Subcutaneous abdominal adipose tissue (tissue), 5 donors: ENCODE results near the gene ELP5.

Experiments
- H3K27ac ChIP-seq: one replicate; pipeline ENCODE4 v1.7.0; 2013; ENCODE audit warnings: low read depth, mild to moderate bottlenecking, inconsistent platforms, low read length, moderate library complexity
- H3K27me3 ChIP-seq, 5 donors: one replicate each; pipeline ENCODE4 v1.7.0; 2013; ENCODE audit warnings: low read length in 5 of 5, inconsistent platforms in 1 of 5; ENCODE audit not compliant: control insufficient read depth in 5 of 5, insufficient read depth in 4 of 5
- H3K36me3 ChIP-seq, 5 donors: one replicate each; pipeline ENCODE4 v1.7.0; 2013; ENCODE audit warnings: low read length in 5 of 5; ENCODE audit not compliant: control insufficient read depth in 5 of 5, insufficient read depth in 5 of 5
- H3K4me1 ChIP-seq, 5 donors: one replicate each; pipeline ENCODE4 v1.7.0; 2013; ENCODE audit warnings: low read length in 5 of 5, mild to moderate bottlenecking in 3 of 5, moderate library complexity in 1 of 5; ENCODE audit not compliant: control insufficient read depth in 5 of 5, insufficient read depth in 5 of 5
- H3K4me3 ChIP-seq, 5 donors: one replicate each; pipeline ENCODE4 v1.7.0; 2013; ENCODE audit warnings: low read length in 5 of 5, low read depth in 1 of 5
- H3K9ac ChIP-seq, 5 donors: one replicate each; pipeline ENCODE4 v1.7.0; 2013; ENCODE audit warnings: low read length in 5 of 5, mild to moderate bottlenecking in 4 of 5, moderate library complexity in 3 of 5
- H3K9me3 ChIP-seq, 5 donors: one replicate each; pipeline ENCODE4 v1.7.0; 2013; ENCODE audit warnings: low read length in 5 of 5; ENCODE audit not compliant: control insufficient read depth in 5 of 5
- donor health status: healthy.
- donor health status: healthy.
- donor health status: healthy.
- donor health status: healthy.
- donor health status: healthy.

ELP5 gene

GRCh38 chr17:7224110-7224509, 27.9 kb upstream of the ELP5 start:
- H3K4me3 ChIP-seq, result no peak overlapping the region
- peaks cover 12 to 53% (median 42%) of the 10 kb centered on the region in 5 donors for H3K4me1 ChIP-seq
- H3K9me3 ChIP-seq, result no peaks in the 10 kb centered on the region
- peaks cover 0 to 4% (median 0%) of the 10 kb centered on the region in 5 donors for H3K27me3 ChIP-seq
- H3K27ac ChIP-seq, result no peak overlapping the region
- H3K9ac ChIP-seq, result no peak overlapping the region
- peaks cover 3 to 80% (median 78%) of the 10 kb centered on the region in 5 donors for H3K36me3 ChIP-seq

DNA sequence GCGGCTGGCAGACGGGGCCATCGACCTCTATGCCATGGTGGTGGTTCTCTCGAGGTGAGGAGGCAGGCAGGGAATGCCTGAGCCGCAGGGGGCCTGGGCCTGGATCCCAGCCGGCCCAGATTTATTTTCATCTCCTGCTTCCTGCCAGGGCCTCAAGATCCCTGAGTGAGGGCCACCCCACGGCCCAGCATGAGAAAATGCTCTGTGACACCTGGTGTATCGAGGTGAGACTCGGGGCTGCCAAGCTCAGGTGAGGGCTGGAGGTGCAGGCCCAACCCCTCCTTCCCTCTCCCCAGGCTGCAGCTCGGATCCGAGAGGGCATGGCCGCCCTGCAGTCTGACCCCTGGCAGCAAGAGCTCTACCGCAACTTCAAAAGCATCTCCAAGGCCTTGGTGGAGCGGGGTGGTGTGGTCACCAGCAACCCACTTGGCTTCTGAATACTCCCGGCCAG, 27.3 kb upstream of the ELP5 start:
- no peaks in the 10 kb centered on the region for H3K9me3 ChIP-seq
- H3K27ac ChIP-seq, result no peak overlapping the region
- no peak overlapping the region for H3K4me3 ChIP-seq
- no peak overlapping the region for H3K9ac ChIP-seq
- peaks cover 0 to 4% (median 0%) of the 10 kb centered on the region in 5 donors for H3K27me3 ChIP-seq
- H3K4me1 ChIP-seq, result peaks cover 12 to 48% (median 37%) of the 10 kb centered on the region in 5 donors
- peaks cover 3 to 86% (median 84%) of the 10 kb centered on the region in 5 donors for H3K36me3 ChIP-seq

DNA sequence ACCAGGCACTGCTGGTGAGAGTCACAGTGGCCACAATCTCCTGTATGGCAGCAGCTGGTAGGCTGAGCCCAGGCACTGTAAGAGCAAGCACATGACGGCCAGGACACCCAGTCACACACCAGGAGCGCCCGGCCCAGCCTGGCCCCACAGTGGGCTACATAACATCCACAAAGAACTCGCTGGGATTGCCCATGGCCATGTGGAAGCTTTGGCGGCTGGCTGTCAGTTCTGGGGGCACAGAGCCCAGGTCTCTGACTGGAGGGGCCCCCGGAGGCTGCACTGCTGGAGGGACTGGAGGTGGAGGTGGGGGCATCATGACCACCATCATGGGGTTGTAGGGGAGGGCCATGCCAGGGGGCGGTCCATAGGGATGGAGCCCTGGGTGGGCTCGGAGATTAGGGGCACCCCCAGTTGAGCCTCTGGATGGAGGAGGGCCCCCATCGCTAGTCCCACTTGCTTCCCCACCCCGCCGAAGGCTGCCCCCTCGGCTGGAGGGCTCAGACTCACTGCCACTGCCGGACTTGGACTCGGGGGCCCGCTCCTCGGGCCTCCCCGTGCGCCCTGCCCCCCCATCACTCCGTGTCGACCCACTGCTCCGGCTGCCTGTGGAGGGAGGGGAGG, 26.2 kb upstream of the ELP5 start:
- Histone ChIP-seq H3K4me3 (no peak overlapping the region), H3K36me3 (peaks cover 3 to 96% (median 94%) of the 10 kb centered on the region in 5 donors), H3K9me3 (no peaks in the 10 kb centered on the region), H3K27ac (no peak overlapping the region), H3K27me3 (no peaks in the 10 kb centered on the region), H3K4me1 (peaks cover 5 to 40% (median 29%) of the 10 kb centered on the region in 5 donors), H3K9ac (no peak overlapping the region)

DNA sequence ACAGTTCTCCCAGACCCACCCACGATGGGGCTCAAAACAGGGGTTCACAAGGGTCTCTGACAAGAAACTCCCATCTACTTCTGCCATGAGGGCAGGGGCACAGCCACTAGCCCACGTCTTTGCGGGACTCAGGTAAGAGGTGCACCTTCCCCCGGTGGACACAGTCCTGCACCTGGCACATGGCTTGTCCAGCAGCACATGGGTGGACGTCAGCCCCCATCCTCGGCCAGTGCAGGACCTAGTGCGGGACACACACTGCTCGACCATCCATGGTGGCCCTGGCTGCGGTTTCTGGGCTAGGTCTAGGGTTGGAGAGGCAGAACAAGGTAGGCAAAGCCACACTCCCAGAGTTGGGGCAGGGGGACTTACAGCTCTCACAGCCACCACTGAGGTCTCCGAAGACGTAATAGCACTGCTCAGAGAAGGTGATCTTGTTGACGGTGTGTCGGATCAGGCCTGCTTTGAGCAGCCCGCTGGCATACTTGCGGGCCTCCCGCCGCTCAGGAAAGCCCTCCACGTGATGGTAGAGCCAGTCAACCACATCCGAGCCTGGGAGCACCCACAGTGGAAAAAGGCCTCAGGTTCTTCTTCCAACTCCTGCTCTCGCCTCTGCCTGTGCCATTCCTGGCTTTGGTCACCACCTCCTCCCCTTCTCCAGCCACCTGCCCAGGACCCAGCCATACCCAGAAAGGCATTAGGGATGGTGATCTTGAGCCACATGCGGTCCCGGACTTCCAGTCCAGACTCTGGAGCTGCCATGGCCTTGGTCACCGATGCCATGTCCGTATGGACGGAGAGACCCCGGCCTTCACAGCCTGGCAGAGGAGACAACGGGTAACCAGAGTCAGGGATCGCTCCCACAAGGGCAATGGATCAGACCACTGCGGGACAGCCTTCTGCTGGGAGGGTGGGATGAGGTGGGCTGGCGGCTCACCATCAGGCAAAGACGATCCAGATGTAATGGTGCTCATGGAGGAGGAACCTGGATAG, 25.0 kb upstream of the ELP5 start:
- H3K4me3 ChIP-seq, result no peak overlapping the region
- H3K9me3 ChIP-seq, result no peaks in the 10 kb centered on the region
- H3K4me1 ChIP-seq, result peaks cover 0 to 33% (median 20%) of the 10 kb centered on the region in 5 donors
- H3K9ac ChIP-seq, result no peak overlapping the region
- no peak overlapping the region for H3K27ac ChIP-seq
- peaks cover 3 to 86% (median 84%) of the 10 kb centered on the region in 5 donors for H3K36me3 ChIP-seq
- no peaks in the 10 kb centered on the region for H3K27me3 ChIP-seq

GRCh38 chr17:7228920-7229319, 23.1 kb upstream of the ELP5 start:
- no peak overlapping the region for H3K4me3 ChIP-seq
- H3K27ac ChIP-seq, result no peak overlapping the region
- no peaks in the 10 kb centered on the region for H3K27me3 ChIP-seq
- no peaks in the 10 kb centered on the region for H3K9me3 ChIP-seq
- peaks cover 3 to 67% (median 65%) of the 10 kb centered on the region in 5 donors for H3K36me3 ChIP-seq
- peaks cover 2 to 34% (median 30%) of the 10 kb centered on the region in 5 donors for H3K4me1 ChIP-seq
- no peak overlapping the region for H3K9ac ChIP-seq

- peaks cover 2 to 30% (median 29%) of the 10 kb centered on the region in 5 donors for H3K4me1 ChIP-seq
- no peak overlapping the region for H3K4me3 ChIP-seq
- H3K27me3 ChIP-seq, result no peaks in the 10 kb centered on the region
- H3K27ac ChIP-seq, result no peak overlapping the region
- H3K9ac ChIP-seq, result no peak overlapping the region
- H3K36me3 ChIP-seq, result peaks cover 3 to 62% (median 60%) of the 10 kb centered on the region in 5 donors
- H3K9me3 ChIP-seq, result no peaks in the 10 kb centered on the region
Observed at GRCh38 chr17:7229504-7229903, 22.5 kb upstream of the ELP5 start.

DNA sequence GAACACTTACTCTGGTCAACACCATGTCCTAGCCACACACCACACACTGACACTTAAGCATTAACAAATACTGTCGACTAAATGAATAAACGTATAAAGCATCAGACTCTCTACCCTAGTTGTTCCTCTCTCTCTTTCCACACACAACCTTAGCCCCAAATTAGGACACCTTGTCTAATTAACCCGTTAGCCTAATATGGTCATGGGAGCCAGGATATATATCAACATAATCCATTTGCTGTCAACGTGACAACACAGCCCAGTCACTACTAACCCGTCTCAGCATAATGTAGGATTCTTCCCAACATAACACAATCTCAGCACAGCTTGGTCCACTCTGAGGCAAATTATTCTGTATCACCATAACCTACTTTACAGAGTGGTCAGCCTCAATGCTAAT, 19.9 kb upstream of the ELP5 start:
- no peaks in the 10 kb centered on the region for H3K27me3 ChIP-seq
- H3K4me3 ChIP-seq, result peak overlapping the region in 1 of 5 donors; percentile 46
- no peaks in the 10 kb centered on the region for H3K9me3 ChIP-seq
- H3K36me3 ChIP-seq, result peaks cover 3 to 54% (median 49%) of the 10 kb centered on the region in 5 donors
- H3K4me1 ChIP-seq, result peaks cover 2 to 42% (median 37%) of the 10 kb centered on the region in 5 donors
- H3K27ac ChIP-seq, result no peak overlapping the region
- peak overlapping the region in 1 of 5 donors; percentile 2 for H3K9ac ChIP-seq

DNA sequence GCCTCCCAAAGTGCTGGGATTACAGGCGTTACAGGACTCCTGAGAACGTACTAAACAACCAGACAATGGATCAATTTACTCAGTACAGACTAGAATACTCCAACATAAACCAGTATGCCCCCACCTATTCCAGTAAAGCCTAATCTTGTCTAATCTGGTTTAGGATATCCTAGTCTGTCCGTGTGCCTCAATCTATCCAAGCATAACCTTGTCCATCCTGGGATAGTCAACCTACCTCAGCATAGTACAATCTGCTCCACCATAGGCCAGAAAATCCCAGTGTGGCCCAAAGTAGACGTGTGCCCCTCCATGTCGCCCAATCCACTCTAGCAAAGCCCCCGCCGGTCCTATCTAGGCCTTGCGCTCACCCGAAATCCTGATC, 18.3 kb upstream of the ELP5 start:
- peak overlapping the region; percentile 92 for H3K27ac ChIP-seq
- peaks cover 5 to 48% (median 42%) of the 10 kb centered on the region in 5 donors for H3K4me1 ChIP-seq

GRCh38 chr17:7234083-7234951, 17.7 kb upstream of the ELP5 start, which contains the start of gene DVL2:
Gene DVL2 (minus strand): TSS chr17:7234517. CDS start chr17:7234262, 255 bp downstream.
- Histone ChIP-seq H3K4me3 (peak within 1 kb of the TSS; percentile 78 to 87 (median 84)), H3K9me3 (no peaks in the 10 kb centered on the region), H3K27ac (peak within 1 kb of the TSS; percentile 92), H3K36me3 (peaks cover 0 to 32% (median 29%) of the 10 kb centered on the region in 5 donors), H3K9ac (peak within 1 kb of the TSS; percentile 78 to 91 (median 85)), H3K27me3 (no peaks in the 10 kb centered on the region), H3K4me1 (peaks cover 5 to 50% (median 42%) of the 10 kb centered on the region in 5 donors)

More for the DNA sequence above, 18.3 kb upstream of the ELP5 start:
- peaks cover 0 to 38% (median 35%) of the 10 kb centered on the region in 5 donors for H3K36me3 ChIP-seq
- H3K9ac ChIP-seq, result peak overlapping the region; percentile 78 to 91 (median 82)
- no peaks in the 10 kb centered on the region for H3K27me3 ChIP-seq
- no peaks in the 10 kb centered on the region for H3K9me3 ChIP-seq
- peak overlapping the region; percentile 78 to 87 (median 84) for H3K4me3 ChIP-seq
